Astrocyte (in vitro differentiated cells and primary cell): Measurements from ENCODE around the gene LSM4. TPM values are rescaled to one million over a fixed set of nuclear protein-coding genes. Genes with fewer than 3 reads are reported as not detected.

ENCODE experiments used
- DNase-seq: peaks from one replicate; pipeline ENCODE4 v3.0.0-alpha.2; 2010; ENCODE audit warnings: low read depth
- FAIRE-seq: peaks from 2 replicates; lab custom pipeline; 2011; peaks lifted over from hg19 to GRCh38; lab: Jason Lieb, UNC
- H2AFZ ChIP-seq: 2 replicates; pipeline ENCODE4 v1.6.0; 2012; ENCODE audit warnings: low read depth, low read length, inconsistent platforms
- H3K27ac ChIP-seq: 2 replicates; pipeline ENCODE4 v1.5.1; 2011; ENCODE audit warnings: low read depth, low read length, inconsistent platforms
- H3K27me3 ChIP-seq: 2 replicates; pipeline ENCODE4 v1.6.0; 2011; ENCODE audit warnings: low read length, inconsistent platforms; ENCODE audit not compliant: insufficient read depth
- H3K36me3 ChIP-seq: 2 replicates; pipeline ENCODE4 v1.5.1; 2011; ENCODE audit warnings: low read length, inconsistent platforms; ENCODE audit not compliant: insufficient read depth
- H3K4me1 ChIP-seq: 2 replicates; pipeline ENCODE4 v1.5.1; 2011; ENCODE audit warnings: low read length, inconsistent platforms; ENCODE audit not compliant: insufficient read depth
- H3K4me2 ChIP-seq: 2 replicates; pipeline ENCODE4 v1.6.0; 2012; ENCODE audit warnings: low read length, inconsistent platforms
- H3K4me3 ChIP-seq: 2 replicates; pipeline ENCODE4 v1.5.1; 2011; ENCODE audit warnings: low read depth, mild to moderate bottlenecking, low read length, inconsistent platforms; ENCODE audit not compliant: insufficient read depth
- H3K79me2 ChIP-seq: 2 replicates; pipeline ENCODE4 v1.6.0; 2012; ENCODE audit warnings: mild to moderate bottlenecking, low read length, inconsistent platforms; ENCODE audit not compliant: insufficient read depth
- H3K9ac ChIP-seq: 2 replicates; pipeline ENCODE4 v1.6.0; 2012; ENCODE audit warnings: mild to moderate bottlenecking, low read length, inconsistent platforms
- H3K9me3 ChIP-seq: 2 replicates; pipeline ENCODE4 v1.5.1; 2012; ENCODE audit warnings: low read depth, mild to moderate bottlenecking, low read length, inconsistent platforms; ENCODE audit not compliant: insufficient read depth
- H4K20me1 ChIP-seq: 2 replicates; pipeline ENCODE4 v1.6.0; 2012; ENCODE audit warnings: low read length, inconsistent platforms; ENCODE audit not compliant: insufficient read depth
- H3K27ac Mint-ChIP-seq: one replicate; pipeline ENCODE4 v1.8.0; 2021; ENCODE audit warnings: mild to moderate bottlenecking, mixed read lengths; ENCODE audit not compliant: unreplicated experiment
- H3K27me3 Mint-ChIP-seq: one replicate; pipeline ENCODE4 v1.8.0; 2021; ENCODE audit warnings: low read depth, mixed read lengths; ENCODE audit not compliant: unreplicated experiment
- H3K36me3 Mint-ChIP-seq: one replicate; pipeline ENCODE4 v1.8.0; 2021; ENCODE audit warnings: low read depth, mixed read lengths; ENCODE audit not compliant: unreplicated experiment
- H3K4me1 Mint-ChIP-seq: one replicate; pipeline ENCODE4 v1.8.0; 2021; ENCODE audit warnings: low read depth, mixed read lengths; ENCODE audit not compliant: unreplicated experiment
- H3K4me3 Mint-ChIP-seq: one replicate; pipeline ENCODE4 v1.8.0; 2021; ENCODE audit warnings: mild to moderate bottlenecking, moderate library complexity, mixed read lengths; ENCODE audit not compliant: unreplicated experiment
- H3K9me3 Mint-ChIP-seq: one replicate; pipeline ENCODE4 v1.8.0; 2021; ENCODE audit warnings: mild to moderate bottlenecking, mixed read lengths; ENCODE audit not compliant: unreplicated experiment
- EZH2 ChIP-seq: IDR thresholded peaks from 2 replicates; pipeline ENCODE4 v1.6.1; 2012; ENCODE audit warnings: mild to moderate bottlenecking, low read length, inconsistent platforms; ENCODE audit not compliant: insufficient read depth
- total RNA-seq: library from RNA; stranded (reverse); gene quantifications from 2 replicates; pipeline ENCODE4 v1.2.1, GENCODE V29; 2021
- TF ChIP-seq, protein P1 (sequence below): IDR thresholded peaks from 2 replicates; pipeline ENCODE4 v1.5.1; 2011; ENCODE audit warnings: low read depth, mild to moderate bottlenecking, inconsistent platforms, low read length, moderate library complexity; ENCODE audit not compliant: insufficient read depth

LSM4 gene
- total RNA-seq, 1 donor from 2014 or later: 127 TPM

DNA sequence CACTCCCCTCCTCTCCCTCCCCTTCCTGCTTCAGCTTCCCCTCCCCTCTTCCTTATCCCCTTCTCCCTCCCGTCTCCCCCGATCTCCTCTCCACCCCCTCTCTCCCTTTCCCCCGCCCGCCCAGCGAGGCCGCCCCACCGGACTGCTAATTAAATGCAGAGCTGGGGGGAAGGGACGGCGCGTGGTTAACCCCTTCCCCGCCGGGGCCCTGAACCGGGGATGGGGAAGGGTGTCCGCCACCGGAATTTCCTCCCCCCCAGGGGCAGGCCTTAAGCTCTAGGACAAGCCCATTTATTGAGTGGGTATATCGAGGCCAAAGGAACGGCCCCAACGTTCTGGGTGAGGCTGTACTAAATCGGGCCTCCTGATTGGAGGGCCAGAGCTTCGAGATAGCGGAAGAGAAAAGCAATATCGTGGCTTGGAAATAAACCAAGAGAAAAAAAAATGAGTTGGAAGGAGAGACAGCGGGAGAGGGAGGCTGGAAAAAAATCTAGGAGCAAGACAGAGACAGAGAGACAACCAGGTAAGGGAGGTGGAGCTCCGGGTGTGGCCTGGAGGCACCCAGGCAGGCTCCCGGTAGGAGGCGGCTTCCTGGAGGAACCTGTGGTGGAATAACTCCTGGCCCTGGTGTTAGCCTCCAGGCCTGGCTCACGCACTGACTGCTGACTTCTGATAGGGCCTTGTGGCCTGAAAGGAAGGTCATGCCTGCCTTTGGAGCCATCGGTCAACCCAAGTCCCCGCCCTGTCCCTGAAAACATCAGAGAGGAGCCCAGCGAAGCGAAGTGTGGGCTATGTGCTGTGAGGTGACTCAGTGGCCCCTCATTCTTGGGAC is 29.9 kb downstream of the LSM4 start:
- Mint-ChIP-seq H3K9me3 (no peaks in the 10 kb centered on the region), H3K27ac (peak overlapping the region; percentile 83), H3K4me1 (peaks cover 12% of the 10 kb centered on the region), H3K27me3 (no peaks in the 10 kb centered on the region), H3K36me3 (no peaks in the 10 kb centered on the region), H3K4me3 (peak overlapping the region; percentile 70)
- FAIRE-seq: no peak
- DNase-seq: peak; percentile 72
- no peak for TF ChIP-seq EZH2
- TF ChIP-seq, protein P1, sequence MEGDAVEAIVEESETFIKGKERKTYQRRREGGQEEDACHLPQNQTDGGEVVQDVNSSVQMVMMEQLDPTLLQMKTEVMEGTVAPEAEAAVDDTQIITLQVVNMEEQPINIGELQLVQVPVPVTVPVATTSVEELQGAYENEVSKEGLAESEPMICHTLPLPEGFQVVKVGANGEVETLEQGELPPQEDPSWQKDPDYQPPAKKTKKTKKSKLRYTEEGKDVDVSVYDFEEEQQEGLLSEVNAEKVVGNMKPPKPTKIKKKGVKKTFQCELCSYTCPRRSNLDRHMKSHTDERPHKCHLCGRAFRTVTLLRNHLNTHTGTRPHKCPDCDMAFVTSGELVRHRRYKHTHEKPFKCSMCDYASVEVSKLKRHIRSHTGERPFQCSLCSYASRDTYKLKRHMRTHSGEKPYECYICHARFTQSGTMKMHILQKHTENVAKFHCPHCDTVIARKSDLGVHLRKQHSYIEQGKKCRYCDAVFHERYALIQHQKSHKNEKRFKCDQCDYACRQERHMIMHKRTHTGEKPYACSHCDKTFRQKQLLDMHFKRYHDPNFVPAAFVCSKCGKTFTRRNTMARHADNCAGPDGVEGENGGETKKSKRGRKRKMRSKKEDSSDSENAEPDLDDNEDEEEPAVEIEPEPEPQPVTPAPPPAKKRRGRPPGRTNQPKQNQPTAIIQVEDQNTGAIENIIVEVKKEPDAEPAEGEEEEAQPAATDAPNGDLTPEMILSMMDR: no peak
- peak overlapping the region; percentile 69 for H3K4me3 ChIP-seq
- peaks cover 35% of the 10 kb centered on the region for H3K4me1 ChIP-seq
- H3K79me2 ChIP-seq: no peaks in the 10 kb centered on the region
- no peaks in the 10 kb centered on the region for H3K27me3 ChIP-seq
- peak overlapping the region; percentile 91 for H3K4me2 ChIP-seq
- no peak overlapping the region for H2AFZ ChIP-seq
- no peaks in the 10 kb centered on the region for H4K20me1 ChIP-seq
- H3K9ac ChIP-seq: peak overlapping the region; percentile 96
- H3K27ac ChIP-seq: peak overlapping the region; percentile 94
- no peaks in the 10 kb centered on the region for H3K36me3 ChIP-seq
- no peaks in the 10 kb centered on the region for H3K9me3 ChIP-seq

DNA sequence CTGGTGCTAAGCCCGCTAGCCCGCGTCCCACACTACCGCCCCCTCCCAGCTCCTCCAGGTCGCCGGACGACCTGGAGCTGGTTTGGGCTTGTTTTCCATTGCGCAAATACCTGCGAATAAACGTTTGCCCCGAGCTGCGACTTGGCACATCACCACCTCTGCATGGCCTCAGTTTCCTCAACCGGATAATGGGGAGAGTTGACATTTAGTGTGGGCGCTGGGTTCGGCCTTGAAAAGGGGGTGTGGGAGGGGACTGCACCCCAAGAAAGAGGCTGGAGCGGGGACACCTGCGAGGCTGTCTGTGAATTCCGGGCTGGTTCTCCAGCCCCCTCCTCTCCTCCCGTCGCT is 30.4 kb downstream of the LSM4 start:
- TF ChIP-seq, protein P1: no peak
- TF ChIP-seq EZH2: no peak
- peak overlapping the region; percentile 69 for H3K4me3 ChIP-seq
- FAIRE-seq (no peak), DNase-seq (no peak)
- Mint-ChIP-seq H3K4me3 (peak overlapping the region; percentile 70), H3K27me3 (no peaks in the 10 kb centered on the region), H3K4me1 (peaks cover 12% of the 10 kb centered on the region), H3K36me3 (no peaks in the 10 kb centered on the region), H3K27ac (no peak overlapping the region), H3K9me3 (no peaks in the 10 kb centered on the region)
- H3K36me3 ChIP-seq: no peaks in the 10 kb centered on the region
- H4K20me1 ChIP-seq: no peaks in the 10 kb centered on the region
- peak overlapping the region; percentile 91 for H3K4me2 ChIP-seq
- H3K27ac ChIP-seq: peak overlapping the region; percentile 94
- H2AFZ ChIP-seq: peak overlapping the region; percentile 86
- no peaks in the 10 kb centered on the region for H3K27me3 ChIP-seq
- H3K4me1 ChIP-seq: peaks cover 41% of the 10 kb centered on the region
- no peaks in the 10 kb centered on the region for H3K9me3 ChIP-seq
- no peaks in the 10 kb centered on the region for H3K79me2 ChIP-seq
- peak overlapping the region; percentile 96 for H3K9ac ChIP-seq
